Panc1 (cell line): ENCODE results near the gene MCF2. TPM values are rescaled to one million over a fixed set of nuclear protein-coding genes. Genes with fewer than 3 reads are reported as not detected.

Experiments used
- ATAC-seq: fragments of 200-7000 bp; cut with Tn5 transposase; 2 replicates; pipeline ENCODE4 v1.9.1; 2020; ENCODE audit warnings: mild to moderate bottlenecking, moderate library complexity
- BruUV-seq: library from RNA; stranded (reverse); fragments of 400-500 nt; replicated peaks from 2 replicates; lab custom pipeline; 2021; lab: Mats Ljungman, UMichigan
- CTCF ChIA-PET: fragments of 300-600 bp; sonication (Branson Sonifier 250); formaldehyde crosslinking; loops from one replicate; lab custom pipeline; 2022; ENCODE audit warnings: antibody characterized with exemption; lab: Charles Lee
- POLR2A ChIA-PET: fragments of 300-600 bp; sonication (Branson Sonifier 250); formaldehyde crosslinking; loops from one replicate; lab custom pipeline; 2022; ENCODE audit warnings: antibody characterized with exemption; lab: Charles Lee
- DNase-seq: peaks from one replicate; pipeline ENCODE4 v3.0.0-alpha.2; 2010; ENCODE audit warnings: low read depth, low spot score
- H3K27ac ChIP-seq: 2 replicates; pipeline ENCODE4 v1.5.1; 2011; ENCODE audit warnings: mild to moderate bottlenecking, low read length, inconsistent platforms
- H3K27me3 ChIP-seq: fragments of 200-500 bp; sonication (Bioruptor generic); 2 replicates; pipeline ENCODE4 v1.6.0; 2014; ENCODE audit warnings: low read length, inconsistent platforms; ENCODE audit not compliant: control insufficient read depth, insufficient read depth
- H3K36me3 ChIP-seq: fragments of 200-500 bp; sonication (Bioruptor generic); 2 replicates; pipeline ENCODE4 v1.5.1; 2014; ENCODE audit warnings: inconsistent platforms, mild to moderate bottlenecking, low read length, moderate library complexity; ENCODE audit not compliant: control insufficient read depth, insufficient read depth
- H3K4me1 ChIP-seq: 2 replicates; pipeline ENCODE4 v1.5.1; 2011; ENCODE audit warnings: inconsistent platforms, mild to moderate bottlenecking, low read length, moderate library complexity; ENCODE audit not compliant: control insufficient read depth, insufficient read depth
- H3K4me3 ChIP-seq, 2 experiments: 2 replicates each; pipeline ENCODE4 v1.5.1; 2011 to 2012; ENCODE audit warnings: low read depth in 2 of 2, low read length in 2 of 2, mild to moderate bottlenecking in 2 of 2, inconsistent platforms in 1 of 2, moderate library complexity in 1 of 2
- H3K9me3 ChIP-seq: fragments of 200-500 bp; sonication (Bioruptor generic); 2 replicates; pipeline ENCODE4 v1.5.1; 2014; ENCODE audit warnings: low read depth, mild to moderate bottlenecking, inconsistent platforms, low read length, moderate library complexity; ENCODE audit not compliant: control insufficient read depth, insufficient read depth
- POLR2AphosphoS5 ChIP-seq: IDR thresholded peaks from 2 replicates; pipeline ENCODE4 v1.6.1; 2012; ENCODE audit warnings: mild to moderate bottlenecking, low read depth, low read length, moderate library complexity
- SIN3A ChIP-seq: IDR thresholded peaks from 2 replicates; pipeline ENCODE4 v1.6.1; 2012; ENCODE audit warnings: low read depth, mild to moderate bottlenecking, low read length, moderate library complexity, borderline replicate concordance; ENCODE audit not compliant: insufficient read depth
- TCF7L2 ChIP-seq: IDR thresholded peaks from 2 replicates; pipeline ENCODE4 v1.6.1; 2011; ENCODE audit warnings: mild to moderate bottlenecking, low read depth, low read length, inconsistent platforms
- in situ Hi-C: cut with HindIII; loops from 2 replicates; pipeline ENCODE4 v1.10.0; 2016; ENCODE audit warnings: low sequenced_read_pairs, low pct_unique_long_range_greater_than_20kb
- intact Hi-C: fragments of 100-400 bp; cut with micrococcal nuclease; formaldehyde crosslinking; loops from one replicate; pipeline ENCODE4 v1.10.0; 2022; ENCODE audit not compliant: unreplicated experiment
- total RNA-seq: library from RNA; stranded (reverse); gene quantifications from one replicate; pipeline ENCODE4 v1.2.1, GENCODE V29; 2021; ENCODE audit not compliant: unreplicated experiment
- TF ChIP-seq, protein P1 (sequence below): fragments of 450-650 bp; IDR thresholded peaks from 2 replicates; pipeline ENCODE4 v1.5.1; 2017; ENCODE audit warnings: mild to moderate bottlenecking
- TF ChIP-seq, protein P2 (sequence below), 2 experiments: IDR thresholded peaks; 2 replicates each; pipeline ENCODE4 v1.6.1; 2011 to 2012; ENCODE audit warnings: low read depth in 2 of 2, control low read depth in 1 of 2, low read length in 1 of 2, mild to moderate bottlenecking in 1 of 2, moderate library complexity in 1 of 2; ENCODE audit not compliant: insufficient read depth in 1 of 2

MCF2 gene
- total RNA-seq, 1 experiment from 2014 or later, result 0.31 TPM

DNA sequence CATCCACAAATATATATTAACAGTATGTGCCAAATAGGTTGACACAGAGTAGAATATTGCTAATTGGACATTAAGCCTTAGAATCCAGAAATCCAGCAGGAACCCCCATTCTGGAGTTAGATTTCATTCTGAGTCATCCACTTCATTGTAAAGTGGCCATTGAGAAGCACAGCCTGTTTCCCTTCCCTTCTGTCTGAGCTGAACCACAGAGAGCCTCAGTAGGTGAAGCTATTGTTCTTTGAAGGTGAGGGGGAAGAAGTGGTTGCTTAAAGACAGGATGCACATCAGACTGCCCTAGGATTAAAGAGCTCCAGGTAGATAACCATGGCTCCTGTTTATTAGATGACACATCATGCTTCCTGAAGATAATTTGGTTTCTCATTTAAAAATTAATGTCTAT is 30.6 kb upstream of the MCF2 start:
- DNase-seq (no peak), ATAC-seq (no peak)
- in situ Hi-C loops, result no loop called here
- peaks cover 3% of the 10 kb centered on the region for H3K36me3 ChIP-seq
- ChIA-PET POLR2A (no interaction called here), CTCF (no interaction called here)
- H3K27ac ChIP-seq, result no peak overlapping the region
- H3K9me3 ChIP-seq, result no peaks in the 10 kb centered on the region
- H3K4me1 ChIP-seq, result no peaks in the 10 kb centered on the region
- no peaks in the 10 kb centered on the region for H3K27me3 ChIP-seq
- TF ChIP-seq TCF7L2, result no peak
- TF ChIP-seq, protein P1, sequence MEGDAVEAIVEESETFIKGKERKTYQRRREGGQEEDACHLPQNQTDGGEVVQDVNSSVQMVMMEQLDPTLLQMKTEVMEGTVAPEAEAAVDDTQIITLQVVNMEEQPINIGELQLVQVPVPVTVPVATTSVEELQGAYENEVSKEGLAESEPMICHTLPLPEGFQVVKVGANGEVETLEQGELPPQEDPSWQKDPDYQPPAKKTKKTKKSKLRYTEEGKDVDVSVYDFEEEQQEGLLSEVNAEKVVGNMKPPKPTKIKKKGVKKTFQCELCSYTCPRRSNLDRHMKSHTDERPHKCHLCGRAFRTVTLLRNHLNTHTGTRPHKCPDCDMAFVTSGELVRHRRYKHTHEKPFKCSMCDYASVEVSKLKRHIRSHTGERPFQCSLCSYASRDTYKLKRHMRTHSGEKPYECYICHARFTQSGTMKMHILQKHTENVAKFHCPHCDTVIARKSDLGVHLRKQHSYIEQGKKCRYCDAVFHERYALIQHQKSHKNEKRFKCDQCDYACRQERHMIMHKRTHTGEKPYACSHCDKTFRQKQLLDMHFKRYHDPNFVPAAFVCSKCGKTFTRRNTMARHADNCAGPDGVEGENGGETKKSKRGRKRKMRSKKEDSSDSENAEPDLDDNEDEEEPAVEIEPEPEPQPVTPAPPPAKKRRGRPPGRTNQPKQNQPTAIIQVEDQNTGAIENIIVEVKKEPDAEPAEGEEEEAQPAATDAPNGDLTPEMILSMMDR, result no peak
- TF ChIP-seq SIN3A, result no peak
- no peak for TF ChIP-seq POLR2AphosphoS5
- TF ChIP-seq, protein P2, sequence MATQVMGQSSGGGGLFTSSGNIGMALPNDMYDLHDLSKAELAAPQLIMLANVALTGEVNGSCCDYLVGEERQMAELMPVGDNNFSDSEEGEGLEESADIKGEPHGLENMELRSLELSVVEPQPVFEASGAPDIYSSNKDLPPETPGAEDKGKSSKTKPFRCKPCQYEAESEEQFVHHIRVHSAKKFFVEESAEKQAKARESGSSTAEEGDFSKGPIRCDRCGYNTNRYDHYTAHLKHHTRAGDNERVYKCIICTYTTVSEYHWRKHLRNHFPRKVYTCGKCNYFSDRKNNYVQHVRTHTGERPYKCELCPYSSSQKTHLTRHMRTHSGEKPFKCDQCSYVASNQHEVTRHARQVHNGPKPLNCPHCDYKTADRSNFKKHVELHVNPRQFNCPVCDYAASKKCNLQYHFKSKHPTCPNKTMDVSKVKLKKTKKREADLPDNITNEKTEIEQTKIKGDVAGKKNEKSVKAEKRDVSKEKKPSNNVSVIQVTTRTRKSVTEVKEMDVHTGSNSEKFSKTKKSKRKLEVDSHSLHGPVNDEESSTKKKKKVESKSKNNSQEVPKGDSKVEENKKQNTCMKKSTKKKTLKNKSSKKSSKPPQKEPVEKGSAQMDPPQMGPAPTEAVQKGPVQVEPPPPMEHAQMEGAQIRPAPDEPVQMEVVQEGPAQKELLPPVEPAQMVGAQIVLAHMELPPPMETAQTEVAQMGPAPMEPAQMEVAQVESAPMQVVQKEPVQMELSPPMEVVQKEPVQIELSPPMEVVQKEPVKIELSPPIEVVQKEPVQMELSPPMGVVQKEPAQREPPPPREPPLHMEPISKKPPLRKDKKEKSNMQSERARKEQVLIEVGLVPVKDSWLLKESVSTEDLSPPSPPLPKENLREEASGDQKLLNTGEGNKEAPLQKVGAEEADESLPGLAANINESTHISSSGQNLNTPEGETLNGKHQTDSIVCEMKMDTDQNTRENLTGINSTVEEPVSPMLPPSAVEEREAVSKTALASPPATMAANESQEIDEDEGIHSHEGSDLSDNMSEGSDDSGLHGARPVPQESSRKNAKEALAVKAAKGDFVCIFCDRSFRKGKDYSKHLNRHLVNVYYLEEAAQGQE (IDR thresholded peaks at IDR 0.05; ENCODE audit: insufficient read depth in 1 of 2, low read depth in 2 of 2, low read length in 1 of 2), result no peak
- intact Hi-C loops, result no loop called here
- H3K4me3 ChIP-seq, result no peak overlapping the region
- no TSS peak for BruUV-seq

DNA sequence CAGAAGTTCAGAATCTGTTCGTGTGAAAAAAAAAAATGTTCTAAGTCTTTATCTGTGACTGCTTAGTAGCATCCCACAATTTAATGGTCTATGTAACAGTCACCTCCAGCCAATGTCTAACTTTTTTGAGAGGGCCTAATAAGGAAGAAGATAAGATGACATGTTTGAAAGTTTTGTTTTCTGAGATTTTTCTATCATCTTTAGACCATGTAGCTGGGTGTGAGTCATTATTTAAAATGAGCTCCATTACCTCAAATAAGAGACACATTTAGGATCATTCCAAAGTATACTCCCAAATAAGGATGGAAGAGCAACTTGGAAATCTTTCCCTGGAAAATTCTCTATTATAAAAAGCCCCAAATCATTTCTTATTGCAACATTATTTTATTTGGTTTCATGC is 28.2 kb upstream of the MCF2 start:
- Histone ChIP-seq H3K4me1 (no peaks in the 10 kb centered on the region), H3K36me3 (peaks cover 3% of the 10 kb centered on the region), H3K27me3 (no peaks in the 10 kb centered on the region), H3K27ac (no peak overlapping the region), H3K4me3 (no peak overlapping the region), H3K9me3 (no peaks in the 10 kb centered on the region)
- no TSS peak for BruUV-seq
- TF ChIP-seq, protein P1, result no peak
- no peak for TF ChIP-seq SIN3A
- TF ChIP-seq TCF7L2, result no peak
- no peak for TF ChIP-seq POLR2AphosphoS5
- TF ChIP-seq, protein P2 (IDR thresholded peaks at IDR 0.05; ENCODE audit: insufficient read depth in 1 of 2, low read depth in 2 of 2, low read length in 1 of 2), result no peak
- ChIA-PET CTCF (no interaction called here), POLR2A (no interaction called here)
- intact Hi-C loops, result no loop called here
- ATAC-seq (no peak), DNase-seq (no peak)
- in situ Hi-C loops, result no loop called here
